ENCODE results near the gene ZNF697. TPM values are rescaled to one million over a fixed set of nuclear protein-coding genes. Genes with fewer than 3 reads are reported as not detected.

The ZNF697 gene
- total and polyA plus RNA-seq, 10 of the 15 experiments (the other 5 are each of a cell fraction or from before 2014, with no cell fraction given), result 0.48 to 5.9 (median 3.0) TPM

DNA sequence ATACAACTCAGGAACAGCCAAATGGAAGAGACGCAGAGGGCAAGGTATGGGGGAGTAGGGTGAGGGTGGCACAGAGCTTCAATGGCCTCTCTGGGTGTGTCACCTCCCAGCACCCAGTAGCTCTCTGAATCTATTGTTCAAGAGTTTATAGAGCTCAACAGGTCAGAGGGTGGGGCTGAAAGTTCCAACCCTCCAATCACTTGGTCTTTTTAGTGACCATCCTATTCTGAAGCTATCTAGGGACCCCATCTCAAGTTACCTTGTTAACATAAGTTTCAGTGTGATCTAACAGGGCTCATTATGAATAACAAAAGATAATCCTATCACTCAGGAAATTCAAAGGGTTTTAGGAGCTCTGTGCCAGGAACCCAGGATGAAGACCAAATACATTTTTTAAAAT is 31.2 kb upstream of the ZNF697 start (continued):
- TF ChIP-seq ASH2L (IDR thresholded peaks at IDR 0.05; ENCODE audit: borderline replicate concordance, low read depth) (no peak), NFIC (IDR thresholded peaks at IDR 0.05; ENCODE audit: low read depth, low read length) (no peak), JUNB (IDR thresholded peaks at IDR 0.05) (no peak)

DNA sequence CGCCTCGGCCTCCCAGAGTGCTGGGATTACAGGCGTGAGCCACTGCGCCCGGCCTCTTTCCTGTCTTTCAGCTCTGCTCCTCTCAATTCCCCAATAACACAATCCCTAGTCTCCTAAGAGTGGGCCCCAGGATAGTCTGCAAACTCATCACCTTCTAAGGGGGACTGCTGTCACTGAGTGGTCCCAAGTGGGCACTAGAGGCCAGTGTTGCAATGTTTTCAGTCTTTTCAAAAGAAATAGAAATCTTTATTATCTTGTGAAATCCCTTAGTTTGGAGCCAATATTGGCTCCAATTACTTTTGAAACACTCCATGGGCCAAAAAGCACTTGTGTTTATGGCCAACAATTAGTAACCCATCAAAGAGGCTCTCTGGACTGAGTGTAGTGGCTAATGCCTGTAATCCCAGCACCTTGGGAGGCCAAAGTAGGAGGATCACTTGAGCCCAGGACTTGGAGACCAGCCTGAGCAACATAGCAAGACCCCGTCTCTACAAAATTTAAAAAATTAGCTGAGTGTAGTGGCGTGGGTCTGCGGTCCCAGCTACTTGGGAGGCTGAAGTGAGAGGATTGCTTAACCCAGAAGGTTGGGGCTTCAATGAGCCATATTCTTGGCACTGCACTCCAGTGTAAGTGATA is 28.6 kb upstream of the ZNF697 start:
- ATAC-seq (no peak), FAIRE-seq (no peak)

More for the DNA sequence above, 28.6 kb upstream of the ZNF697 start:
- no TSS peak for BruUV-seq (replicated peaks)
- H3K36me3 ChIP-seq (ENCODE audit: control insufficient read depth in 2 of 2, insufficient read depth in 2 of 2, low read length in 1 of 2), result no peaks in the 10 kb centered on the region
- in situ Hi-C loops (cut with MboI) (loop anchor here (10.0 kb wide), 1 partner anchor 302 kb away; no protein-coding TSS in a partner anchor), intact Hi-C loops (cut with micrococcal nuclease; ENCODE audit: unreplicated experiment) (loop anchor here (5.0 kb wide), 1 partner anchor 66 kb away; no protein-coding TSS in a partner anchor)
- RAD21 ChIA-PET (ENCODE audit: unreplicated experiment), result interaction anchor here (0.7 to 6.4 kb wide), 6 partner anchors 10 to 201 kb away, joined by 3 to 55 read pairs (median 22); no protein-coding TSS in a partner anchor
- no peak overlapping the region for H3K27ac ChIP-seq (ENCODE audit: control insufficient read depth, insufficient read depth)
- no peaks in the 10 kb centered on the region for H3K79me2 ChIP-seq (ENCODE audit: control insufficient read depth, insufficient read depth, low read length)
- H3K9me3 ChIP-seq (replicated peaks; ENCODE audit: control insufficient read depth, insufficient read depth, low read length), result no peaks in the 10 kb centered on the region
- H3K4me2 ChIP-seq (ENCODE audit: control insufficient read depth, insufficient read depth), result no peak overlapping the region
- SMC1A ChIA-PET (ENCODE audit: uncharacterized antibody, unreplicated experiment), result interaction anchor here (0.9 to 7.2 kb wide), 9 partner anchors 12 to 304 kb away, joined by 3 to 119 read pairs (median 6); no protein-coding TSS in a partner anchor
- no peak overlapping the region for H3K4me3 ChIP-seq
- no peaks in the 10 kb centered on the region for H3K4me1 ChIP-seq (ENCODE audit: control insufficient read depth, insufficient read depth, low read length)
- no peak overlapping the region for H3K9ac ChIP-seq (ENCODE audit: control insufficient read depth, insufficient read depth, low read length)
- WGBS (ENCODE audit: insufficient coverage, insufficient replicate concordance, low lambda C conversion rate, missing lambda C conversion rate), result 63% methylated on average over 8 of the region's 8 CpGs
- H2AFZ ChIP-seq (ENCODE audit: control insufficient read depth, low read depth, low read length), result no peak overlapping the region
- TF ChIP-seq IRF4 (IDR thresholded peaks at IDR 0.05; ENCODE audit: low read depth, low read length) (no peak), MEF2A (IDR thresholded peaks at IDR 0.05; ENCODE audit: insufficient read depth, low read depth, low read length) (no peak), E2F8 (IDR thresholded peaks at IDR 0.05; ENCODE audit: low read depth, partially characterized antibody) (no peak), ZZZ3 (IDR thresholded peaks at IDR 0.05; ENCODE audit: control insufficient read depth, insufficient read length, low read depth) (no peak), ZBED1 (IDR thresholded peaks at IDR 0.05; ENCODE audit: borderline replicate concordance) (no peak), PAX8 (IDR thresholded peaks at IDR 0.05) (no peak), FOXK2 (IDR thresholded peaks at IDR 0.05) (no peak), JUND (IDR thresholded peaks at IDR 0.05; ENCODE audit: low read depth, low read length) (no peak), NRF1 (conservative IDR thresholded peaks at IDR 0.05; ENCODE audit: low read depth, low read length) (no peak), TARDBP (IDR thresholded peaks at IDR 0.05; ENCODE audit: borderline replicate concordance) (no peak), EED (IDR thresholded peaks at IDR 0.05; ENCODE audit: low read depth) (no peak), CHD1 (IDR thresholded peaks at IDR 0.05; ENCODE audit: low read depth, low read length) (no peak), EZH2 (IDR thresholded peaks at IDR 0.05; ENCODE audit: borderline replicate concordance, control insufficient read depth, low read depth, low read length) (no peak)
- TF ChIP-seq, protein P1, sequence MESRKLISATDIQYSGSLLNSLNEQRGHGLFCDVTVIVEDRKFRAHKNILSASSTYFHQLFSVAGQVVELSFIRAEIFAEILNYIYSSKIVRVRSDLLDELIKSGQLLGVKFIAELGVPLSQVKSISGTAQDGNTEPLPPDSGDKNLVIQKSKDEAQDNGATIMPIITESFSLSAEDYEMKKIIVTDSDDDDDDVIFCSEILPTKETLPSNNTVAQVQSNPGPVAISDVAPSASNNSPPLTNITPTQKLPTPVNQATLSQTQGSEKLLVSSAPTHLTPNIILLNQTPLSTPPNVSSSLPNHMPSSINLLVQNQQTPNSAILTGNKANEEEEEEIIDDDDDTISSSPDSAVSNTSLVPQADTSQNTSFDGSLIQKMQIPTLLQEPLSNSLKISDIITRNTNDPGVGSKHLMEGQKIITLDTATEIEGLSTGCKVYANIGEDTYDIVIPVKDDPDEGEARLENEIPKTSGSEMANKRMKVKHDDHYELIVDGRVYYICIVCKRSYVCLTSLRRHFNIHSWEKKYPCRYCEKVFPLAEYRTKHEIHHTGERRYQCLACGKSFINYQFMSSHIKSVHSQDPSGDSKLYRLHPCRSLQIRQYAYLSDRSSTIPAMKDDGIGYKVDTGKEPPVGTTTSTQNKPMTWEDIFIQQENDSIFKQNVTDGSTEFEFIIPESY (IDR thresholded peaks at IDR 0.05), result no peak
- no peaks in the 10 kb centered on the region; a peak in 1 of 4 replicates for H3K27me3 ChIP-seq (replicated peaks in 1 of 2; ENCODE audit: control insufficient read depth in 2 of 2, insufficient read depth in 2 of 2, low read length in 1 of 2)
- CTCF ChIA-PET, result interaction anchor here (0.6 to 16.0 kb wide), 12 partner anchors 13 to 307 kb away, joined by 3 to 446 read pairs (median 4); partner anchors contain the start of gene ZNF697
- POLR2A ChIA-PET, result interaction anchor here (1.2 kb wide), 1 partner anchor 10 kb away, joined by 3 read pairs; no protein-coding TSS in a partner anchor
- H4K20me1 ChIP-seq (ENCODE audit: control insufficient read depth, insufficient read depth), result no peaks in the 10 kb centered on the region
- no peak for DNase-seq (ENCODE audit: low read depth, low spot score)

Data from GM12878 (cell line).